MM.1S (cell line): Measurements from ENCODE around the gene RAB44.

Experiments used
- DNase-seq: peaks from one replicate; pipeline ENCODE4 v3.0.0-alpha.2; 2015
- H2AFZ ChIP-seq: fragments of 300-600 bp; sonication (generic); 2 replicates; pipeline ENCODE4 v1.6.0; 2016; ENCODE audit warnings: antibody characterized with exemption, low read length
- H3F3A ChIP-seq: fragments of 300-600 bp; sonication (generic); 2 replicates; pipeline ENCODE4 v1.6.1; 2016; ENCODE audit warnings: mild to moderate bottlenecking, antibody characterized with exemption, low read length, moderate library complexity, mixed read lengths; ENCODE audit not compliant: insufficient read depth
- H3K27ac ChIP-seq: fragments of 300-600 bp; sonication (generic); 2 replicates; pipeline ENCODE4 v1.5.1; 2016; ENCODE audit warnings: mild to moderate bottlenecking, low read length
- H3K27me3 ChIP-seq: fragments of 300-600 bp; sonication (generic); replicated peaks from 2 replicates; pipeline ENCODE4 v1.6.0; 2016; ENCODE audit warnings: low read length; ENCODE audit not compliant: insufficient read depth
- H3K36me3 ChIP-seq: fragments of 300-600 bp; sonication (generic); replicated peaks from 2 replicates; pipeline ENCODE4 v1.6.1; 2016; ENCODE audit warnings: mild to moderate bottlenecking, low read length, mixed read lengths; ENCODE audit not compliant: insufficient read depth
- H3K4me1 ChIP-seq: fragments of 300-600 bp; sonication (generic); 2 replicates; pipeline ENCODE4 v1.6.1; 2016; ENCODE audit warnings: low read length, mixed read lengths
- H3K4me2 ChIP-seq: fragments of 300-600 bp; sonication (generic); 2 replicates; pipeline ENCODE4 v1.6.0; 2016; ENCODE audit warnings: low read depth, low read length
- H3K4me3 ChIP-seq: fragments of 300-600 bp; sonication (generic); 2 replicates; pipeline ENCODE4 v1.5.1; 2016; ENCODE audit warnings: low read length, mixed read lengths
- H3K79me2 ChIP-seq: fragments of 300-600 bp; sonication (generic); 2 replicates; pipeline ENCODE4 v1.6.1; 2016; ENCODE audit warnings: mixed run types, low read length, mixed read lengths
- H3K9ac ChIP-seq: fragments of 300-600 bp; sonication (generic); 2 replicates; pipeline ENCODE4 v1.6.1; 2016; ENCODE audit warnings: low read length, mixed read lengths
- H3K9me2 ChIP-seq: fragments of 300-600 bp; sonication (generic); replicated peaks from 2 replicates; pipeline ENCODE4 v1.6.1; 2016; ENCODE audit warnings: mild to moderate bottlenecking, low read length, mixed read lengths; ENCODE audit not compliant: insufficient read depth
- H3K9me3 ChIP-seq: fragments of 300-600 bp; sonication (generic); replicated peaks from 2 replicates; pipeline ENCODE4 v1.6.1; 2016; ENCODE audit warnings: mild to moderate bottlenecking, low read length, mixed read lengths; ENCODE audit not compliant: insufficient read depth
- H4K20me1 ChIP-seq: fragments of 300-600 bp; sonication (generic); 2 replicates; pipeline ENCODE4 v1.6.1; 2016; ENCODE audit warnings: mild to moderate bottlenecking, low read length, moderate library complexity, mixed read lengths; ENCODE audit not compliant: insufficient read depth
- EZH2 ChIP-seq: fragments of 300-600 bp; sonication (generic); optimal IDR thresholded peaks from 2 replicates; pipeline ENCODE3; 2017; ENCODE audit warnings: low read depth, mild to moderate bottlenecking, antibody characterized with exemption, low read length, mixed read lengths
- EZH2phosphoT487 ChIP-seq: fragments of 300-600 bp; sonication (generic); IDR thresholded peaks from 2 replicates; pipeline ENCODE4 v1.6.1; 2018; ENCODE audit warnings: antibody characterized with exemption, low read length
- TF ChIP-seq, protein P1 (sequence below): fragments of 300-600 bp; sonication (generic); IDR thresholded peaks from 2 replicates; pipeline ENCODE4 v1.5.1; 2016; ENCODE audit warnings: antibody characterized with exemption, low read length, mixed read lengths

RAB44 gene

GRCh38 chr6:36715469-36715868 is 17.8 kb downstream of the RAB44 start:
- Histone ChIP-seq H4K20me1 (no peaks in the 10 kb centered on the region), H3K9me3 (no peaks in the 10 kb centered on the region), H3K27ac (no peak overlapping the region), H3K27me3 (no peaks in the 10 kb centered on the region), H3K9me2 (no peaks in the 10 kb centered on the region), H3K9ac (no peak overlapping the region), H2AFZ (no peak overlapping the region), H3K4me1 (no peaks in the 10 kb centered on the region), H3K79me2 (no peaks in the 10 kb centered on the region), H3K4me3 (no peak overlapping the region), H3K4me2 (no peak overlapping the region), H3K36me3 (no peaks in the 10 kb centered on the region), H3F3A (no peaks in the 10 kb centered on the region)
- no peak for DNase-seq
- TF ChIP-seq, protein P1, sequence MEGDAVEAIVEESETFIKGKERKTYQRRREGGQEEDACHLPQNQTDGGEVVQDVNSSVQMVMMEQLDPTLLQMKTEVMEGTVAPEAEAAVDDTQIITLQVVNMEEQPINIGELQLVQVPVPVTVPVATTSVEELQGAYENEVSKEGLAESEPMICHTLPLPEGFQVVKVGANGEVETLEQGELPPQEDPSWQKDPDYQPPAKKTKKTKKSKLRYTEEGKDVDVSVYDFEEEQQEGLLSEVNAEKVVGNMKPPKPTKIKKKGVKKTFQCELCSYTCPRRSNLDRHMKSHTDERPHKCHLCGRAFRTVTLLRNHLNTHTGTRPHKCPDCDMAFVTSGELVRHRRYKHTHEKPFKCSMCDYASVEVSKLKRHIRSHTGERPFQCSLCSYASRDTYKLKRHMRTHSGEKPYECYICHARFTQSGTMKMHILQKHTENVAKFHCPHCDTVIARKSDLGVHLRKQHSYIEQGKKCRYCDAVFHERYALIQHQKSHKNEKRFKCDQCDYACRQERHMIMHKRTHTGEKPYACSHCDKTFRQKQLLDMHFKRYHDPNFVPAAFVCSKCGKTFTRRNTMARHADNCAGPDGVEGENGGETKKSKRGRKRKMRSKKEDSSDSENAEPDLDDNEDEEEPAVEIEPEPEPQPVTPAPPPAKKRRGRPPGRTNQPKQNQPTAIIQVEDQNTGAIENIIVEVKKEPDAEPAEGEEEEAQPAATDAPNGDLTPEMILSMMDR, result no peak
- TF ChIP-seq EZH2phosphoT487, result no peak
- no peak for TF ChIP-seq EZH2

- Histone ChIP-seq H4K20me1 (no peaks in the 10 kb centered on the region), H3K4me1 (no peaks in the 10 kb centered on the region), H3K27ac (no peak overlapping the region)
These were observed 19.0 kb downstream of the RAB44 start for GRCh38 chr6:36716476-36717093.

GRCh38 chr6:36717231-36717825 is 19.7 kb downstream of the RAB44 start:
- Histone ChIP-seq H3K79me2 (no peaks in the 10 kb centered on the region), H3K36me3 (no peaks in the 10 kb centered on the region), H3K27me3 (no peaks in the 10 kb centered on the region), H3K4me2 (no peak overlapping the region), H3K9me2 (no peaks in the 10 kb centered on the region), H3K4me1 (no peaks in the 10 kb centered on the region), H3F3A (no peaks in the 10 kb centered on the region), H3K9ac (no peak overlapping the region), H2AFZ (no peak overlapping the region), H3K4me3 (no peak overlapping the region), H3K9me3 (no peaks in the 10 kb centered on the region), H4K20me1 (no peaks in the 10 kb centered on the region), H3K27ac (no peak overlapping the region)
- TF ChIP-seq EZH2phosphoT487, result no peak
- TF ChIP-seq, protein P1, result no peak
- no peak for TF ChIP-seq EZH2
- DNase-seq, result no peak

More at GRCh38 chr6:36716476-36717093, 19.0 kb downstream of the RAB44 start:
- no peak overlapping the region for H2AFZ ChIP-seq
- no peak overlapping the region for H3K4me3 ChIP-seq
- H3K27me3 ChIP-seq, result no peaks in the 10 kb centered on the region
- no peak for DNase-seq
- TF ChIP-seq EZH2, result no peak
- TF ChIP-seq, protein P1, result no peak
- TF ChIP-seq EZH2phosphoT487, result no peak
- H3F3A ChIP-seq, result no peaks in the 10 kb centered on the region
- no peaks in the 10 kb centered on the region for H3K9me3 ChIP-seq
- no peaks in the 10 kb centered on the region for H3K9me2 ChIP-seq
- H3K36me3 ChIP-seq, result no peaks in the 10 kb centered on the region
- no peaks in the 10 kb centered on the region for H3K79me2 ChIP-seq
- H3K4me2 ChIP-seq, result no peak overlapping the region
- H3K9ac ChIP-seq, result no peak overlapping the region
